Esophagus squamous epithelium (tissue), 4 donors: Measurements from ENCODE around the gene RIN3.

Source experiments
- POLR2A ChIP-seq, 4 donors: fragments of 450-650 bp; IDR thresholded peaks; one replicate each; pipeline ENCODE4 v1.6.1; 2017; ENCODE audit warnings: antibody characterized with exemption in 4 of 4, mild to moderate bottlenecking in 4 of 4, moderate library complexity in 3 of 4
- TF ChIP-seq, protein P1 (sequence below), 6 experiments: fragments of 450-650 bp in 4 of 6; fragments of 200-600 bp in 2 of 6; sonication (generic) in 2 of 6; IDR thresholded peaks; one replicate each; pipeline ENCODE4 v1.5.1; 2016 to 2019; ENCODE audit warnings: antibody characterized with exemption in 6 of 6, mild to moderate bottlenecking in 4 of 6, moderate library complexity in 4 of 6

DNA sequence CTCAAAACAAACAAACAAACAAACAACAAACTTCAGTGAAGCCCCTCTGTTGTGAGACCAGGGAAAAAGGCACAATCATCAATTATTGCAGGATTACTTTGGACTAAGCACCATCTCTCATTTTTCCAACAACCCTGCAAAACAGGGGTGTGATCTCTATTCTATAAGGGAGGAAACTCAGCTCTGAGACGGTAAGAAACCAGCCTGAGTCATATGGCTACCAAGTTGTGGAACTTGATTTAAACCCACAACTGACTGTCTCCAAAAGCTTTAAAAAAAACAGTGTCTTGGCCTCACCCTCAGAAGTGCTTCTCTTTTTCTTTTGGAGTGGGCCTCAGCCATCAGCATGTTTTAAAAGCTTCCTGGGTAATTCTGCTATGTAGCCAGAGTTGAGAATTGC lies 49.8 kb downstream of the RIN3 start:
- TF ChIP-seq, protein P1, sequence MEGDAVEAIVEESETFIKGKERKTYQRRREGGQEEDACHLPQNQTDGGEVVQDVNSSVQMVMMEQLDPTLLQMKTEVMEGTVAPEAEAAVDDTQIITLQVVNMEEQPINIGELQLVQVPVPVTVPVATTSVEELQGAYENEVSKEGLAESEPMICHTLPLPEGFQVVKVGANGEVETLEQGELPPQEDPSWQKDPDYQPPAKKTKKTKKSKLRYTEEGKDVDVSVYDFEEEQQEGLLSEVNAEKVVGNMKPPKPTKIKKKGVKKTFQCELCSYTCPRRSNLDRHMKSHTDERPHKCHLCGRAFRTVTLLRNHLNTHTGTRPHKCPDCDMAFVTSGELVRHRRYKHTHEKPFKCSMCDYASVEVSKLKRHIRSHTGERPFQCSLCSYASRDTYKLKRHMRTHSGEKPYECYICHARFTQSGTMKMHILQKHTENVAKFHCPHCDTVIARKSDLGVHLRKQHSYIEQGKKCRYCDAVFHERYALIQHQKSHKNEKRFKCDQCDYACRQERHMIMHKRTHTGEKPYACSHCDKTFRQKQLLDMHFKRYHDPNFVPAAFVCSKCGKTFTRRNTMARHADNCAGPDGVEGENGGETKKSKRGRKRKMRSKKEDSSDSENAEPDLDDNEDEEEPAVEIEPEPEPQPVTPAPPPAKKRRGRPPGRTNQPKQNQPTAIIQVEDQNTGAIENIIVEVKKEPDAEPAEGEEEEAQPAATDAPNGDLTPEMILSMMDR (IDR thresholded peaks at IDR 0.05) = no peak
- TF ChIP-seq POLR2A (IDR thresholded peaks at IDR 0.05) = no peak
